ENCODE results near the gene TRAF3. TPM values are rescaled to one million over a fixed set of nuclear protein-coding genes. Genes with fewer than 3 reads are reported as not detected.
A peak's percentile ranks its signal among the peaks of the same experiment; 100 is the strongest.

TRAF3 gene
- total RNA-seq, 1 donor, result 19.5 TPM

DNA sequence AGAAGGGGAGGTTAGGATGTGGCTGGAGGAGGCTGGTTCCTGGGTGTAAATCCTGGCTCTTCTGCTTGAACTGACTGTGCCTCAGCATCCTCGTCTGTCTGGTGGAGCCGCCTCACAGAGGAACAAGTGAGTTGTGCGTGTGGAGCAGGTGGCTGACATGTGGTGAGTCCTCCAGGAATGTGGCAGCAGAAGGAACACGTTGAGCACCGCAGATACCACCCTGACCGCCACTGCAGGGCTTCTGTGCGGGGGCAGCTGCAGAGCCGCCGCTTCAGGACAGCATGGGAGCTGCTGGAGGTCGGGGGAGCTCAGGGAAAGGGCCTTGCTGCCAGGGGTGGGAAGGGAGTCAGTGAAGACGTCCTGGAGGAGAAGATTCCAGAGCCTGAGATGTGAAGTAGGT lies 48.9 kb downstream of the TRAF3 start:
- no peak for TF ChIP-seq CTCF (IDR thresholded peaks at IDR 0.05; ENCODE audit: extremely low read depth, low read depth, low read length)
- H3K36me3 ChIP-seq (ENCODE audit: insufficient read depth, low read length), result peaks cover 3% of the 10 kb centered on the region
- DNase-seq (ENCODE audit: insufficient read length, low spot score, missing footprints), result no peak
- no peak overlapping the region for H3K4me3 ChIP-seq (ENCODE audit: insufficient read depth, low read length)
- no peak overlapping the region for H3K4me2 ChIP-seq (ENCODE audit: insufficient read depth, low read length)
- H3K27me3 ChIP-seq (ENCODE audit: insufficient read depth, low read length), result no peaks in the 10 kb centered on the region
- peaks cover 66% of the 10 kb centered on the region for H4K20me1 ChIP-seq (ENCODE audit: insufficient read depth, low read length)
- H3K27ac ChIP-seq (ENCODE audit: low read depth, low read length), result no peak overlapping the region
- no peaks in the 10 kb centered on the region for H3K9me3 ChIP-seq (ENCODE audit: low read depth, low read length)
- peaks cover 15% of the 10 kb centered on the region for H3K4me1 ChIP-seq (ENCODE audit: insufficient read depth, low read length)
- H3K79me2 ChIP-seq (ENCODE audit: insufficient read depth, low read length), result peaks cover 88% of the 10 kb centered on the region
- no peak overlapping the region for H2AFZ ChIP-seq (ENCODE audit: low read length)

DNA sequence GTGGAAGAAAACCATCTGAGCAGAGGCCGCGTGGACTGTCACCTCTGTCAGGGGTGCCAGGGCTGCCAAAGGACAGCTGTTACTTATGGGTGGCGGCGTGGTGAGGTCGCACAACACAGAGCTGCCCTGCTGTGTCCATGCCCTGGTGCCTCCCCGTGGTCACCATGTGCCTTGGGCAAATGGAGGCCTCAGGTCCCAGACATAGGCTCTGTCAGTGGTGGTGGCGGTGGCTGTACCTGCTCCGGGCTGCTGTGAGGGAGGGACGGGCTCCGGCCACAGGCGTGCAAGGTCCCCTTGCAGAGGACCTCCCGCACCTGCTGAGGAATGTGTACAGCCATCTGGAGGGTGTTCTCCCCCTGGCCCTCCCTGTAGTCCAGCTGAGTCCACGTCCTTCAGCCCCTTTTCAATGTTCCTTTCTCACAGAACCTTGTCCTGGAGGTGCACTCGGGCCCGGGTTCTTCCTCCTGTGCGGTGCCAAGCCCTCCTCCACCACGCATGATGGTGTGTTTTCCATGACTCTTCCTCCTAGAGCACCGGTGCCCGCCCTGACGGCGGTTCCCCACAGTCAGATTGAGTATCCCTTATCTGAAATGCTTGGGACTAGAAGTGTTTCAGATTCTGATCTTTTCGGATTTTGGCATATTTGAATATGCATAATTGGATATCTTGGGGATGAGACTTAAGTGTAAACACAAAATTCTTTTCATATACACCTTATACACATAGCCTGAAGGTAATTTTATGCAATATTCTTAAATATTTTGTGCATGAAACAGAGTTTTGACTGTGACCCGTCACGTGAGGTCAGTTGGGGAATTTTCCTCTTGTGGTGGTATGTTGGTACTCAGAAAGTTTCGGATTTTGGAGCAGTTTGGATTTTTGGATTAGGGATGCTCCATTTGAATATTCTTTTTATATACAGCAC lies 49.8 kb downstream of the TRAF3 start:
- Histone ChIP-seq H3K79me2 (ENCODE audit: insufficient read depth, low read length) (peaks cover 88% of the 10 kb centered on the region), H3K27me3 (ENCODE audit: insufficient read depth, low read length) (no peaks in the 10 kb centered on the region), H3K27ac (ENCODE audit: low read depth, low read length) (no peak overlapping the region), H3K36me3 (ENCODE audit: insufficient read depth, low read length) (peaks cover 8% of the 10 kb centered on the region), H3K9me3 (ENCODE audit: low read depth, low read length) (no peaks in the 10 kb centered on the region), H2AFZ (ENCODE audit: low read length) (no peak overlapping the region), H3K4me2 (ENCODE audit: insufficient read depth, low read length) (no peak overlapping the region), H3K4me1 (ENCODE audit: insufficient read depth, low read length) (peaks cover 15% of the 10 kb centered on the region), H4K20me1 (ENCODE audit: insufficient read depth, low read length) (peaks cover 68% of the 10 kb centered on the region), H3K4me3 (ENCODE audit: insufficient read depth, low read length) (no peak overlapping the region)
- DNase-seq (ENCODE audit: insufficient read length, low spot score, missing footprints), result no peak
- no peak for TF ChIP-seq CTCF (IDR thresholded peaks at IDR 0.05; ENCODE audit: extremely low read depth, low read depth, low read length)

GRCh38 chr14:102827716-102828115 lies 50.5 kb downstream of the TRAF3 start:
- Histone ChIP-seq H3K79me2 (ENCODE audit: insufficient read depth, low read length) (peaks cover 83% of the 10 kb centered on the region), H3K27ac (ENCODE audit: low read depth, low read length) (no peak overlapping the region), H2AFZ (ENCODE audit: low read length) (no peak overlapping the region), H3K27me3 (ENCODE audit: insufficient read depth, low read length) (no peaks in the 10 kb centered on the region), H3K9me3 (ENCODE audit: low read depth, low read length) (no peaks in the 10 kb centered on the region), H3K4me1 (ENCODE audit: insufficient read depth, low read length) (peaks cover 15% of the 10 kb centered on the region), H3K4me2 (ENCODE audit: insufficient read depth, low read length) (peak overlapping the region; percentile 37), H3K36me3 (ENCODE audit: insufficient read depth, low read length) (peaks cover 8% of the 10 kb centered on the region), H4K20me1 (ENCODE audit: insufficient read depth, low read length) (peaks cover 68% of the 10 kb centered on the region), H3K4me3 (ENCODE audit: insufficient read depth, low read length) (no peak overlapping the region)
- DNase-seq (ENCODE audit: insufficient read length, low spot score, missing footprints), result peak; percentile 77
- TF ChIP-seq CTCF (IDR thresholded peaks at IDR 0.05; ENCODE audit: extremely low read depth, low read depth, low read length), result no peak

DNA sequence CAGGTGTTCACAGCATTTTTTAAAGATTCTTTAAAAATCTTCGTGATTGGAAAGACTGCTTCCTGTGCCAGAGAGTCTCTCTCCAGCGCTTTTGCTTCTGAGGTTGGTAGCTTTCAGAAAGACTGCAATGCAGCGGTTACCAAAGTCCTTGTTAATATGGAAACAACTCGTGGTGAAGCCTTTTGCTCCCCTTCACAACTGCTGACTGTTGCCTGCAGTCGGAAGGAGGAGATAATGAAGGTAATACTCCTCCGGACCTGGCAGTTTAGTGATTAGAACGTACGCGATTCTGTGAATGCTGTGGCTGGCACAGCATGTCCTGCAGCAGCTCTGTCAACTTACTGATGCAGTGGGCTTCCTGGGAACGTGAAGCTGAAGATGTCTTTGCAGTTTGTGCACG lies 50.9 kb downstream of the TRAF3 start:
- DNase-seq (ENCODE audit: insufficient read length, low spot score, missing footprints), result no peak
- Histone ChIP-seq H4K20me1 (ENCODE audit: insufficient read depth, low read length) (peaks cover 65% of the 10 kb centered on the region), H3K79me2 (ENCODE audit: insufficient read depth, low read length) (peaks cover 82% of the 10 kb centered on the region)

More for the DNA sequence above, 50.9 kb downstream of the TRAF3 start:
- H3K4me2 ChIP-seq (ENCODE audit: insufficient read depth, low read length), result peak overlapping the region; percentile 37
- H3K36me3 ChIP-seq (ENCODE audit: insufficient read depth, low read length), result peaks cover 8% of the 10 kb centered on the region
- H3K4me3 ChIP-seq (ENCODE audit: insufficient read depth, low read length), result no peak overlapping the region
- TF ChIP-seq CTCF (IDR thresholded peaks at IDR 0.05; ENCODE audit: extremely low read depth, low read depth, low read length), result no peak
- H3K9me3 ChIP-seq (ENCODE audit: low read depth, low read length), result no peaks in the 10 kb centered on the region
- H2AFZ ChIP-seq (ENCODE audit: low read length), result no peak overlapping the region
- peaks cover 15% of the 10 kb centered on the region for H3K4me1 ChIP-seq (ENCODE audit: insufficient read depth, low read length)
- no peak overlapping the region for H3K27ac ChIP-seq (ENCODE audit: low read depth, low read length)
- H3K27me3 ChIP-seq (ENCODE audit: insufficient read depth, low read length), result no peaks in the 10 kb centered on the region
